SH-SY5Y (cell line): ENCODE results near the gene AOC1.

Experiments
- GATA2 ChIP-seq: IDR thresholded peaks from 2 replicates; pipeline ENCODE4 v1.6.1; 2011; ENCODE audit warnings: mild to moderate bottlenecking, low read depth, low read length
- GATA3 ChIP-seq: IDR thresholded peaks from 2 replicates; pipeline ENCODE4 v1.6.1; 2011; ENCODE audit warnings: low read depth, mild to moderate bottlenecking, low read length, moderate library complexity

DNA sequence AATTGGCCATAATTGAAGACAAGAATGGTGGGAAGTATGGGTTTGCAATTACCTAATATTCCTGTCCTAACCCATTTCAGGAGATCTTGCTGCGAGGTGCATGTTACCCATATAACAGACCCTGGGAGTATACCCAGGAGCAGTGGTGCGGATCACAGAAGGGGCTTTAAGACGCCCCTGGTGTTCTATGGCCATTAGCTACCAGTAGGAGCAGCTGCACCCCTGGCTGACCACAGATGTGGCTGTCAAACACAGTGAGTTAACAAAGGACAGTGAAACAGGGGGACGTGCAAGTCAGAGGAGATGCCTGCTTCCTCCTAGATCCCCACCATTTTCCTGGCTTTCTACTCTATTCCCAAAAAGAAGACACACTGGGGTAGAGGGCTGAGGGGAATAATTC, 25.2 kb downstream of the AOC1 start:
- TF ChIP-seq GATA2: no peak
- no peak for TF ChIP-seq GATA3
